Medulla oblongata (tissue), 1 donor: ENCODE measurements around the gene RTN1.

Experiments
- DNase-seq: peaks from one replicate; pipeline ENCODE4 v3.0.0-alpha.2; 2015; ENCODE audit errors: extremely low spot score

The RTN1 gene, protein sequence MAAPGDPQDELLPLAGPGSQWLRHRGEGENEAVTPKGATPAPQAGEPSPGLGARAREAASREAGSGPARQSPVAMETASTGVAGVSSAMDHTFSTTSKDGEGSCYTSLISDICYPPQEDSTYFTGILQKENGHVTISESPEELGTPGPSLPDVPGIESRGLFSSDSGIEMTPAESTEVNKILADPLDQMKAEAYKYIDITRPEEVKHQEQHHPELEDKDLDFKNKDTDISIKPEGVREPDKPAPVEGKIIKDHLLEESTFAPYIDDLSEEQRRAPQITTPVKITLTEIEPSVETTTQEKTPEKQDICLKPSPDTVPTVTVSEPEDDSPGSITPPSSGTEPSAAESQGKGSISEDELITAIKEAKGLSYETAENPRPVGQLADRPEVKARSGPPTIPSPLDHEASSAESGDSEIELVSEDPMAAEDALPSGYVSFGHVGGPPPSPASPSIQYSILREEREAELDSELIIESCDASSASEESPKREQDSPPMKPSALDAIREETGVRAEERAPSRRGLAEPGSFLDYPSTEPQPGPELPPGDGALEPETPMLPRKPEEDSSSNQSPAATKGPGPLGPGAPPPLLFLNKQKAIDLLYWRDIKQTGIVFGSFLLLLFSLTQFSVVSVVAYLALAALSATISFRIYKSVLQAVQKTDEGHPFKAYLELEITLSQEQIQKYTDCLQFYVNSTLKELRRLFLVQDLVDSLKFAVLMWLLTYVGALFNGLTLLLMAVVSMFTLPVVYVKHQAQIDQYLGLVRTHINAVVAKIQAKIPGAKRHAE

DNA sequence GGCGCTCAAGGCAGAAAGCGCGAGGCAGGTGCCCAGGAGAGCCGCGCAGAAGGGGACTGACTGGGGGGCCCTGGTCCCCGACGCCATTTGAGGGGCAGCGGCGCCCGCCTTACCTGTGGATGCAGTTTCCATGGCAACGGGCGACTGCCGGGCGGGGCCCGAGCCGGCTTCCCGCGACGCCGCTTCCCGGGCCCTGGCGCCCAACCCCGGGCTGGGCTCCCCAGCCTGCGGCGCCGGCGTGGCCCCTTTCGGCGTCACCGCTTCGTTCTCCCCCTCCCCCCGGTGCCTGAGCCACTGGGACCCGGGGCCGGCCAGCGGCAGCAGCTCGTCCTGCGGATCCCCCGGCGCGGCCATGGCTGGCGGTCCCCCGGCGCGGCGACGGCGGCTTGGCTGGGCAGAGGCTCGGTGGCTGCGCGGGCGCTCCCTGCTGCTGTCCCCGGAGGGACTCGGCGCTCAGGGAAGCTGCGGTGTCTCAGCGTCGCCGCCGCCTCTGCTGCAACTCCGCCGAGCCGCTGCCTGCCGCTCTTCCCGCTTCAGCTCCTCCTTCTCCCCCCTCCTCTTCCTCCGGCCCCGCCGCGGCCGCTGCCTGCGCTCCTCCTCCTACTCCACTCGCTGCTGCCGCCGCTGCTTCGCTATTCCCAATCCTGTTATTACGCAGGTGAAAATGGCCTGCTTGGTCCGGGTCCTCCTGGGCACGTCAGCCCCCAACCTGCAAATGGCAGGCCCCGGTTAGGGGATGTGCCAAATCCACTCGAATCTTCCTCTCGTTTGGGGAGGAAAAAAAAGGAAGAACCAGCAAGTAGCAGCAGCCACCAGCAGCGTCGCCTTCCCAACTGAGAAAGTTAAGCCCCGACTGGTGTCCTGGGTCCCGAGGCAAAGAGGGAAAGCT lies at the start of gene RTN1:
RTN1 (minus strand) TSS at position 500 of the 889 bp plus-strand sequence; CDS start at position 354, 146 bp downstream.
- DNase-seq, result peak; percentile 75

DNA sequence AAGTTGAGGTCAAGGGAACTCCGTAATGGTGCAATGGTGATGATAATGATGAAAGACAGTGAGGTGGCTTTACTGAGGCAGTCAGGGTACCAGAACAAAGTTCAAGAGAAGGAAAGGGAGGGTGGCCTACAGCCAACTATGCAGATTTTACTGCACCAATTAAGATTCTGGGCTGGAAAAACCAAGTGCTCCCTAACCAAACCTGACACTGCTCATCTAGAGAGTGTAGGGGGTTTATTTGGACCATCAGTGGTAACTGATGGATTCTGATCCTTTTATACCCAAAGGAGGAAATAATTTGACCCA lies 49.8 kb upstream of the RTN1 start:
- DNase-seq, result no peak

DNA sequence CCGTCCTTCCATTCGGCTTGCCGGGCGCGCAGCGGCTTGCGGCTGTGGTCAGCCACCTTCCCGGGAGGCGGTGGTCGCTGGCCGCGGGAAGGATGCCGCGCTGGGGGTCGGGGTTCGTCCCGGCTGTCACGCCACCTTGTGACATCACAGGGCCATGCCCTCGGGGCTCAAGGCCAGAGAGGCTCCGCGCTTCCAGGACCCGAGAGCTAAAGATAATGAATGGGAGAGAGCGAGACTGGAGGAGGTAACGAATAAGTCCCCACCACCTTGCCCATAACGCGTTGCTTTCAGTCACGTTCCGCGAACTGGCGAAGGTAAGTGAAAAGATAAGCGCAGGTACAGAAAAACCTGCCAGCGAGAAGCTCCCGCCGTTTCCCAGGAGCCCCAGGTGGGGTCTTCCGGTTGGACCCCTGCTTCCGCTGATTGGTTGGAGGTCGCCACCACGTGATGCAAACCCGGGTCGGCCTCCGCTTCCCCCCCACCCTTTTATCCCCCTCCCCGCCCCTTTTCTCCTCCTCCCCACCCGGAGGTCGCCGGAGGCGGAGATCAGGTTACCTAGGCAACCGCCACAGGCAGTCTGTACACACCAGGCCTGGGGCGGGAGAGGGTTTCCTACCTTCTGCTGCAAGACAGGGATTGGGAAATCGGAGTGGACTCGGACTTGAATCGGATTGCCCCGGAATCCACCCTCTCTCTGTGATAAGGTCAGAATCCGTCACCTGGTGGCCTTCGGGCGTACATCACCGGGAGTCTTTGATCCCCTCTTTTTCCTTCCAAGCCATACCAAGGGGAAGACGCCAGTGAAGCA lies 49.2 kb upstream of the RTN1 start, which contains the start of gene LRRC9:
LRRC9 (plus strand) TSS at position 575 of the 808 bp plus-strand sequence.
- peak; percentile 38 for DNase-seq

DNA sequence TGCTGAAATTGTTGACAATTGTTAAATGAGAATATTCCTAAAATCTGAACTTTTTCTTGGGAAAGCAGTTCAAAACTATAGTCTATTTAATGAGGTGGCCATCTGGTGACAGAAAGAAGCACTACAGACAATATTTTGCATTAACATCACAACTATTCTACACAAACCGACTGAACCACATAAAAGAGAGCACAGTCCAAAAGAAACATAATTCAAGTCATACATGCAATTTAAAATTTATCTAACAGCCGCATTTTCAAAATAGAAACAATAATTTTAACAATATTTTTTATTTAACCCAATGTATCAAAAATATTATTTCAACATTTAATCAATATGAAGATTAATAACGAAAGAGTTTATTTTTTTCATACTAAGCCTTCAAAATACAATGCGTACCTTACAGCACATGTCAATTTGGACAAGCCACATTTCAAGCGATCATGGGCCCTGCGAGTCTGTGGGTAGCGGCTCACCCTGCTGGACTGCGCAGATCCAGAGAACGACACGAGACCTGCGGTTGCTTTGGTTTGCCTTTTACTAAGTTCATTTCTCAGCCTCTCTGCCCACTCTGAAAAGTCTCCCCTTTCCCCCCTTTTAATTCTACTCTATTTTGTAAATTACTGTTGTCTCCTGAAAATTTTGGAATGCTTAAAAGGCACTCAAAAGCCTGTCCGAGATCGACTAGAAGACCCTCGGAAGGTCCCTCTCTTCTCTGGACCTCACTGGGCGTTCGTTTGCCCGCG lies 48.4 kb upstream of the RTN1 start:
- peak; percentile 66 for DNase-seq

DNA sequence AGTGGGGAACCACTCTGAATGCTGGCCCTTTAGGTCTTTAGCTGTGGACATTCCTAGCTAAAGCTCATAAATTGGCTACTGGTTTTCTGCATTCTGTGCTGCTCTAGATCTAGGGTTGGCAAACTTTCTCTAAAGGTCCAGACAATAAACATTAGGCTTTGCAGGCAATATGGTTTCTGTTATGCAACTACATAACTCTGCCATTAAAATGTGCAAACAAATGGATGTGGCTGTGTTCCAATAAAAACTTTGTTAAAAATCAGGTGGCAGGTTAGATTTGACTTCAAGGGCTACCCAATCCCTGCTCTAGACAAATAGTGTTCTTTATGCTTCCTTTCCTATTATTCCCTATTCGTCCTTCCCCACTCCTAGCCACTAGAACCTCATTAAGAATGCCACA lies 42.6 kb upstream of the RTN1 start:
- no peak for DNase-seq

DNA sequence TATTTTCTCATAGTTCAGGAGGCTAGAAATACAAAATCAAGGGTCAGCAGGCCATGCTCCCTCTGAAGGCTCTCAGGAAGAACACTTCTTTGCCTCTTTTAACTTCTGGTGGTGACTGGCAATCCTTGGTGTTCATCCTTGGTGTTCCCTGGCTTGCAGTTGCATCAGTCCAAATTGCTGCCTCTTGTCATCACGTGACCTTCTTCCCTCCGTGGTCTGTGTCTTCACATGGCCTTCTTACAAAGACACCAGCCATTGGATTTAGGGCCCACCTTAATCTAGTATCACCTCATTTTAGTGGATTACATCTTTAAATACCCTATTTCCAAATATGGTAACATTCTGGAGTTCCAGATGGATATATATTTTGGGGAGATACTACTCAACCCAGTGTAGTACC lies 41.9 kb upstream of the RTN1 start:
- DNase-seq, result no peak

DNA sequence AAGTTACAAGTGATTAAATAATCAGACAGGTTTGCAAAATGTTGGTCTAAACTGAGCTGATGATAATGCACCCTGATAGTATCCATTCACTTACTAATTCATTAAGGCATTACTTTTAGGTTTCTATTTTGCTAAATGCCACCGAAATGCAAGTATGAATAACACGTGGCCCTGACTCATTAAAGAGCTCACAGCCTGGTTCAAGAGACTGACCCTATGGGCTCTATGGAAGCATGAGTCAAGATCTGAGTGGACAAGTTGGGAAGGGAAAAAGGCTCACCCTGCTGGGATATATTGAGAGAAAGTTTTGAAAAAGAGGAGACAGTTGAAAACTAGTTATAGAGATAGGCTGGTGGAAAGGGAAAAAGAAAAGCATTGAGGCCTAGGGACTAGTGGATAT lies 34.6 kb upstream of the RTN1 start:
- no peak for DNase-seq

DNA sequence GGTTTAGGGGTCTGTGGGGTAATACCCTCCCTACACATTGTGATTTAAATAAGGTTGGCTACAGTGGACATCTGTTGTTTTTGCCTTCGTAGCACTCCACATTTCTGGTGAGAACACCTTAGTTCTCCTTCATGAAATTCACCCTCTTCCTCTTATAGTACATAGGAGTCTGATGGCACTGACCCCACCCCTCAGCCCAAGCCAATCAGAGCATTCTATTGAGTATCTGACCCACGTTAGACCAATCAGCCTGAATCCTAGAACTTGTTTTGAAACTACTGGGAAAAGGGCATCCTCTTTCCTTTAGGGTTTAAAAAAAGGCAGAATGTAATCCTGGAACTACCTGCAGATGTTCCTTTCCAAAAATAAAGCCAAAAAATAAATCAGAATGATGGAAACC lies 33.6 kb upstream of the RTN1 start:
- DNase-seq, result no peak

DNA sequence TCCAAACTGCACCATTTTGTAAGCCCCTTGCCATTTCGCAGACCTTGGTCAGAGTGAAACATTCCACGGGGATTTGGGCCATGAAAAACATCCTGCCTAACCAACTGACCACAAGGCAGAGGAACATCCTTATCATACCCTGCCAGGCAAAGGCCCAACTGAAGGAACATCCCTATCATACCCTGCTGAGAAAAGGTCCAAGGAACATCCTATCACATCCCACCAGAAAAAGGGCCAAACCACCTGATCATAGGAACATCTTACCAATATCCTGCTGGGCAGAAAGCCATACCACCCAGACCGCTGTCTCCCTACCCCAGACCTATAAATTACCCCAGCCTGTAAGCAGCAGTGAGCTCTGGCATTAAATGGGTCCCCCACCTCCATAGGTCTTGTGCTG lies 30.0 kb upstream of the RTN1 start:
- DNase-seq, result no peak

DNA sequence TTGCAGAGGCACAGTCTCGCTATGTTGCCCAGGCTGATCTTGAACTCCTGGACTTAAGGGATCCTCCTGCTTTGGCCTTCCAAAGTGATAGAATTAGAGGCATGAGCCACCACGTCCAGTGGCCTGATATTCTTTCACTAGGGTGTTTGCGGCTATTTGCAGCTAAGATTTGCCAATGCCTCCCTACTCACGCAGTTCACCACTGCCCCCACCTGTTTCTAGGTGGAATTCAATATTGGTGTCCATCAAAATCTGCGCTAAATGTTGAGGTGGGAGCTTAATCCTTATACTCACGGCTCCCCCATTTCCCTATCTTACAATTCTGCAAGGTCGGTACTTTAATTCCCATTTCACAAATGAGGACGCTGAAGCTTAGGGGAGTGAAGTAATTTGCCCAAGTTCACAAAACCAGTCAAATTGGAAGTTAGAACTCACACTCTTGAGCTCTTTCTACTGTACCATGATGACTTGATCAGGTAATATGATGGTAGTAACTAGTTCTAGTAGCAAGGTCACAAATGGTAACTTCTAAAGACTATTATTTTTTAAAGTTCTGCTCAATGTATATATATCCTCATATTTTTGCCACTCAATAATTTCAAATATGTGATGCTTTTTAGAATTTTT lies 27.3 kb upstream of the RTN1 start:
- DNase-seq, result peak; percentile 75

DNA sequence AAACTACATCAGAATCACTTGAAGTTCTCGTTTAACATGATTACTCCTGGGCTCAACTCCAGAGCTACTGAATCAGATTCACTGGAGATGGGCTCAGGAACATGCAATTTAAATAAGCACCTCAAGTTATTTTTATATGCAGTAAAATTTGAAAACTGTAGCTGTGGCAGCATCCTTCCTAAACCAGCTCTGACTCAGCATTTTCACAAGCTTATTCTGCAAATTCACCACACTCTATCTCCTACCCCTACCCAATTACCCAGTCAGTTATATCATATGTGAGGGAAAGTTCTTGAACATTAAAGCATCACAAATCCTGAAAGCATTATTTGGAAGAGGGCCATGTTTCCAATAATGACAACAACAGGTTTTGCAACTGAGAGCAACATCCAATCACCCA lies 25.1 kb upstream of the RTN1 start:
- DNase-seq, result no peak

DNA sequence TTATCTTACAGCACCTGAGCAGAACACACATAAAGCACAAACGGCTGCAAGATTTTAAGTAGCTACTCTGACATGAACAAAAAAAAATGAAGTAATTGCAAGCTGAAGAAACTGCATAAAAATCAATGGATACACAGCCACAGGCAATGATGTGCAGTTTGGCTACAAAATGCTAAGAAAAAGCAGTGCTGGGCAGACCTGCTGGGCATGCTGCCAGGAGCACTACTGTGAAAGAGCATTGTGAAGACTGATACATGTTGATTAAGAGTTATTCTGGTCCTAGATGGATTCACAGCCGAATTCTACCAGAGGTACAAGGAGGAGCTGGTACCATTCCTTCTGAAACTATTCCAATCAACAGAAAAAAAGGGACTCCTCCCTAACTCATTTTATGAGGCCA lies 20.1 kb upstream of the RTN1 start:
- peak; percentile 9 for DNase-seq

DNA sequence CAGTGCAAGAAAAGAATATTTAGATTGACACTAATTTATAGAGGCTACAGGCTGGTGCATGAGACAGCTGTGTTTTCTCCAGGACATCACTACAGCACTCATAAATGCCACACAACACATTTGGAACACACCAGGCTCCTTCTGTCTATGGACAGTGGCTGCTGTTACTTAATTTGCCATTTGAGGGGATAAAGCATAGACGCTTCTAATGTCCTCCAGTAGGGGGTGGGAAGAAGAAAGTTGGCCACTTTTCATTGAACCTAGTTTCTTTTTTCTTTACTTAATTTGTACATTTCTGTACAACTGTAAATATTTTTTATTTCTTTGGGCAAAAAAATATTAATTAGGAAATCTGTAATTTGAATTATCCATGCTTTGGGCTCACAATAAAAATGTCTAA lies 12.4 kb upstream of the RTN1 start:
- DNase-seq, result no peak

DNA sequence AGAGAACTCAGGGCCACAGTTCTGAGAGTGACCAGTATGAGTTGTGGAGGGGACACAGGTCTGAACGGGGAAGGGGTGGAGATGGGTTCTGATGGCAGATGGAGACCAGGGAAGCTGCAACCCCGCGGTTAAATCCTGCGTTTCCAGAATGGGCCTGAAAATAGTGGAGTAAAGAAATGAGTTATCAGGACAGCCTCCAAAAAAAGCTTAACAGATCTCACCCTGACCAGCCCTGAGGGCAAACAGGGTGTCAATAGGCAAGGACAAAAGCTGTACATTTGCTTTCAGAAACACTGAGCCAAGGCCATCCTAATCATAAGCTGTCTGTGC lies 555 bp upstream of the RTN1 start:
- no peak for DNase-seq

DNA sequence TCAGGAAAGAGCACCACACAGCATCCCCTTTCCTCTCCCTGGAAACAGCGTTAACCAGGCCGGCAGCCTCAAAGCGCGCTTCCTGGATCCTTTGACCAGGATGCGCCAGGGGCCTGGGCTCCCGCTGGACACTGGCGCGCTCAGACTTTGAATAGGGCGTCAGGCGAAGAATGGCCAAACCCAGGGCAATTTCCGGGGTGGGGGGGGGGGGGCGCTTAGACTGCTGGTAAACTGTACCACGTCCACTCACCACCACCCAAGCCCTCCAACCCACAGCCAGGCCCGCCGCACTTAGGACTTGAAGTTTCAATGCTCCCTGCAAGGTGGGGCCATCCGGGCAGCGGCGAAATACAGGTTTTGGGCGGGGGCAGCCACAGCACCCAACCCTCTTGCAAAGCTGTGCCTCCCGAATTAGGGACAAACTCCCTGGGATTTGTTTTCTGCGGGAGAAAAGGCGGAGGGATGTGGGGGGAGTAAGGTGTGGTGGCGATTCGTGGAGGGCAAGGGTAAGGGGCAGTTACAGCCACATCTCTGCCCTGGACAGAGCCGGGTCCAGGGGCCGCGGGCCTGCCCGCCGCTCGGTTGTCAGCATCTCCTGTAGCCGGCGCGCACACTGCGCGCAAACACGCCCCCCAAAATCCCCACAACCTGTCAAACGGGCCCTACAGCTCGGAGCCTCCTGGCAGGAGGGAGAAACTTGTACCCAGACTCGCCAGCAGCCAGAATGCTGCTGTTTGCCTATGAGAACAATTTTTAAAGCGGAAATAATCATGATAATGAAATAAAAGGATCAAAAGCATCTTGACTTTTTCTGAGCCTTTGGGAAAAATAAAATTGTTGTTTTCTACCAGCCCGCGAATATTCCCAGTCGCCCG lies 958 bp downstream of the RTN1 start:
- peak; percentile 42 for DNase-seq

DNA sequence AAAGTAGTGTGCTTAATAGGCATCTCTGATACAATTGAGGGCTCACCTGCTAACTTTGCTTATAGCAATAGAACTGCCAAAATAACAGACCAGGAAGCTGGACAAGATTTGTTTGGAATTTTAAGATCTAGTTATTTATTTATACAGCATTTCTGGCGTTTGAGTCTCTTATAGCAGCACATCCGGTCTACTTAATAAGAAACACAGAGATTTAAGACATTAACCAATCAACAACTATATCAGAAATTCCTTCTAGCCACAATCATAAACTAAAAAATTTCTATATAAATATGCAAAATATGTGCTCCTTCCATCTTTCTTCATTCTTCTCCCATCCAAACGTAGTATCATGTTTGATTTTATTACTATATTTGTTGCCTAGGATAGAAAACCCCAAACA lies 2.6 kb downstream of the RTN1 start:
- peak; percentile 22 for DNase-seq

DNA sequence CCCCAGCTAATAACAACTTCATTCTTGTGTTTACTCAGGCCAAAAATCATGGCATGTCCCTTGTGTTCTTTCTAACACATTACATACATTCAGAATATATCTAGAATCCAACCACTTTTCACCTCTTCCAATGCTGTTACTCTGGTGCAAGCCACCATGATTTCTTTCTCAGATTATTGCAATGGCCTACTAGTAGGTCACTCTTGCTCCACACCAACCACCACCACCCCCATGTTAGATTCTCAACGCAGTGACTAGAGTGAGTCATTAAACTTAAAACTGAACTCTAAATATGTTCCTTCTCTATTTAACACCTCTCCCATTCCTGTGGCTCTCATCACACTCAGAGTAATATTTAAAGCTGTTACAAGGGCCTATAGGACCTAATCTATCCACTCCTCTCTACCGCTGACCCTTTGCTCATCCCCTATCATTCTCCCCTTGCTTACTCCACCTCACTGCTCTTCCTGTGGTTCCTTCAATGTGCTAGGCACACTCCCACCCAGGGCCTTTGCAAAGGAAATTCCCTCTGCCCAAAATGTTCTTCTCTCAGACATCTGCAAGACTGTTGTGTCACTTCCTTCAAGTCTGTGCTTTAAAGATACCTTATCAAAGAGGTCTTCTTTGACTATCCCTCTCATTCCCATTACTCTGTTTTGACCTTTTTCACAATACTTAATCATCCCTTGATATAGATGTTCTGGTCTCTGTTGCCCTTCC lies 6.6 kb downstream of the RTN1 start:
- DNase-seq, result no peak

DNA sequence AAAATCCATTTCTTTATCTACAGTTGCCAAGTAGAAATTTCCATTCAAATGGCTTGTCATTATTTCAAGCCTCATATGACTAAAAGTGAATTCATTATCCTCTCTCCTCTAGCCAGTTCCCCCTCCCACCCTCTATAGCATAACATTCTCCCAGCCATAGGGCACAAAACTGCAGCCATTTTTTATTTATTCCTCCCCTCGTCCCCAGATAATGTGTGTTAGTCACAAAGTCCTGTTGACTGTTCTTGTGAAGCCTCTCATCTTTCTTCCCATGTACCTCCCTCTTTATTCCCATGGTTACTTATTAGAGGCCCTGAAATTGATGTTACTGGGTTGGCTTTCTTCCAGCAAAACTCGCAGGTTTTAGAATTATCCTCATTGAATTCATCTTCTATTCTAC lies 13.2 kb downstream of the RTN1 start:
- no peak for DNase-seq

DNA sequence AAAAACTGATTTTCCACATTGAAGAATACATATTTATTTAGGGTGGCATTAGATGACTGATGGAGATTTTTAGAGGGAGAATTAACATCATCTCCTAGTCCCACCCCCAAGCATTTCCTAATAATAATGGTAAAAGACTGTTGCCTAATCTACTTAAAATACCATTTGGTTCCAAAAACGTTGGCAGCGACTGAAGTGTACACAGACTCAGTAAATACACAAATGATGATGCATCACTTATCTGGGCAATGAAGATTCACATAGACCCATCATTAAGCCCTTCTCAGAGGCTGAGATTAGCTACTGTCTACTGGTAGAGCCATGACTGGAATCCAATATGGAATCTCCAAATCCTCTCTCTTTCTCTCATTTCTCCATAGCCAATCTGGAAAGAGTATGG lies 18.2 kb downstream of the RTN1 start:
- DNase-seq, result no peak
